HG03520 (cell line): Measurements from ENCODE around the gene ARL5A.
"Not testable (repeated sequence)": the region's sequence is repeated elsewhere in the genome, so short reads cannot be mapped to it uniquely, and the experiment has no call there.

Experiments used
- ATAC-seq: cut with Tn5 transposase; IDR thresholded peaks from one replicate; pipeline ENCODE4 v1.9.1; 2021; ENCODE audit warnings: mild to moderate bottlenecking, moderate library complexity; ENCODE audit not compliant: unreplicated experiment

The ARL5A gene

GRCh38 chr2:151828143-151828889 lies at the start of gene ARL5A:
ARL5A (minus strand) TSS chr2:151828421; CDS start chr2:151828176, 245 bp downstream.
- ATAC-seq: peak; percentile 91

GRCh38 chr2:151875631-151876030 lies 47.4 kb upstream of the ARL5A start:
- not testable (repeated sequence) for ATAC-seq

- no peak for ATAC-seq
Measured at GRCh38 chr2:151872463-151872862, 44.2 kb upstream of the ARL5A start.

GRCh38 chr2:151869291-151869690 lies 41.1 kb upstream of the ARL5A start:
- no peak for ATAC-seq

DNA sequence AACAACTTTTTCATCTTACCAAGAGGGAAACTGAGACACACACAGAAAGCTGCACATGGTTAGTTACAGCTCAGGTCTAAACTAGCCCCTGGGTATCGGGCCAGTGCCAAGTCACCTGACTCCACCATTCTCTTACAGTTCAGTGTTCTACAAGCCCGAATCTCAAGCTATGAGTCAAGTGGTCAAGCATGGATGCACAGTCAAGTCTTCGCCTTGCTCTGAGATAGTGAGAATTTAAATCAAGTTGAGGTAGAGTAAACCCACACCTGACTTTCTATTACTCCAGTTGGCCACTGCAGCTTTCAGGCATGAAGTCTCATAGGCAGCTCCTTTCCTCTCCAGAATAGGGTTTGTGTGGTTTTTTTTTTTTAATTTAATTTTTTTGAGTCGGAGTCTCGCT lies 34.5 kb upstream of the ARL5A start:
- peak; percentile 98 for ATAC-seq

DNA sequence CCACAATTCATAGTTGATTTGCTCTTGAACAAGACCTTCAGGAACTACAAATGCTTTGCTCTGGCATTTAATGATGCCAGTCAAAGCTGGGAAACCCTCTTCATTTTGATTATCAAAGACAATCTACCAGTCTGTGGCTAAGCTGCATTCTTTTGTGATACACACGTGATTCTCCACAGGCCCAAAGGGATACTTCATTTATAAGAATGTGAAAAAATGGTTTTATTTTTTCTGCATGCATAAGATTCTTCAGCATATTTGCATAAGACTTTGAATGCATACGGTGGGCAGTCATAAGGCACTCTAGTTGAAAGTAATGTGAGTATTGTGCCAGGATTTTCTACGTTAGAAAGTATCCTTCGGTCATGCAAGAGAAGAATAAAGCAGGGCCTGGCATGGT lies 33.0 kb upstream of the ARL5A start:
- no peak for ATAC-seq

GRCh38 chr2:151860613-151861146 lies 32.5 kb upstream of the ARL5A start:
- ATAC-seq: no peak

- no peak for ATAC-seq
Measured at GRCh38 chr2:151860210-151860609, 32.0 kb upstream of the ARL5A start.

DNA sequence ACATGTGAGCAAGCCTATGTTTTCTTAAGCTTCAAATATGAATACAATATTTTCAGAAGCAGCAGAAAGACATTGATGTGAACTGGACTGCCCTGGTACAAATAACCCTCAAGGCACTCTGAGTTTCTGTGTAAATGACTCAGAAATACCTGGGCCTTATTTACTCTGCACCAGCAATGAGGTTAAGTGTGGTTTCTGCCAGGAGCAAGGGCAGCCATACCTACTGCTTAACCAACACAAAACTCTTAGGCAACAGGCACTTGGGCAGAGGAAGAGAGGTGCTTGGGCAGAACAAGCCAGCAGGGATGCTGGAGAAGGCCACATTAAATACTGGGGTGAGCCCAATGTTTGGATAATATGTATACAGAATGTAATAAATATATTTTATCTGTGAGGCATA lies 29.4 kb upstream of the ARL5A start:
- ATAC-seq: no peak

DNA sequence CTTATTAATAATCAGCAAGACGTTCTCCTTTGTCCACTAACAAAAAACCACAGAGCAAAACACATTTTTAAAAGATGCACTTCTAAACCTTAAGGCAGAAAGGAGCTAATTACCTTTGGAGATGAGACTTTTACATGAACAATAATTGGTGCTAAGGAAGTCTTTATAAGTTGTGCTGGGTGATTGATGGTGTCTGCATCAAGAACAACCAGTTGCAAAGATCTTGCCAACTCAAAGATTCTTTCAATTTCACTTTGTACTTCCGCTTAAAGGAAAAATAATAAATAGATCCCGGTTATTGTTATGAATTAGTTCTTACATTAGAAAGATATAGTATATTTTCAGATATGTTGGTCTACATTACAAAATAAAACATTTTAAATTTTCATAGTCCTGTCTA lies 26.9 kb upstream of the ARL5A start:
- ATAC-seq: no peak

DNA sequence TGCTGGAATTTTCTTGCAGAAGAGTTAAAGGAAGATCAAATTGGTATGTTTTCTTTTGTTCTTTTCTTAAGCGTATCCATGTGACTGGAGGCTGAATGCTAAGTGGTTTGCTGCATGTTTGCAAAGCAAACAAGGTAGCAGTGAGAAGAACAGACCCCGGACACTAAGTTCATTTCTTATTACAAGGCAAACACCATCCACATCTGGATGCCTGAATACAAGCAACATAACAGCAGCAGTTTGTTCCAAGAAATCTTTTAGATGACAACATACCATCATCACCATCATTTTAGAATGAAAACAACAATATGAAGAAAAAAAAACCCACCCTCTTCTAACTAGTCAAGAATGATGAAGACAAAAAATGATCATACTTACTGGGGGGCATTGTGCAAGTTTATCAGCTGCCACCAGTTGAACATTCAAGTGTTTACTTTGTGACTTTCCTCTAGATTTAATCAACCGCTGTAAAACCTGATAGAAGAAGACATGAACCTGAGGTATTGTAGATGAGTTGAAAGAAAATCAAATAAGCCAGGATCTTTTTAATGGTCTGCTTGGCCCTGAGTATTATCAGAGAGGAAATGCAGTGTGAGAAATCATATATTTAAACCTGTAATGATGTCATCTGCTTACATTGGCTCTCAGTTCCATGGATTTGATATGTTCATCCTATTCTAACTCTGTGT lies 25.0 kb upstream of the ARL5A start:
- ATAC-seq: no peak

- no peak for ATAC-seq
Measured at GRCh38 chr2:151852260-151853069, 24.2 kb upstream of the ARL5A start.

- no peak for ATAC-seq
Measured at GRCh38 chr2:151851761-151852160, 23.5 kb upstream of the ARL5A start.

- ATAC-seq: no peak
Measured at GRCh38 chr2:151849413-151850010, 21.3 kb upstream of the ARL5A start.

GRCh38 chr2:151845884-151846283 lies 17.7 kb upstream of the ARL5A start:
- ATAC-seq: peak; percentile 47

DNA sequence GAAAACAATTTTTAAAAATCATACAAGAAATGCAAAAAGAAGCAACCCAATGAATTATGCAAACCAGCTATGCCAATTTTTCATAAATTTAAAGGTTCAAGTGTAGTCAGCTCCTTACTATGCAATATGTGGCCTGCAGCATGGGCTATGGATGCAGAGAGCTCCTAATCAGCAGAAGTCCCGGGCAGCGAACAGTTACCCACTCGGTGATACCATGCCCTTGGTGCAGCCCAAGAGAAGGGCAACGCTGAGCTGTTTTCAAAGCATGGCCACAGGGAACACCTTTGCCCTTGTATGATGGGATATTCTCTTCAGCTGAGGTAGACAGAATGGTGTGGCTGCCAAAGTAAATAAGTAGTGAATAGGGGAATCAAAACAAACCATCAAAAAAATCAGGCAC lies 17.3 kb upstream of the ARL5A start:
- ATAC-seq: no peak

DNA sequence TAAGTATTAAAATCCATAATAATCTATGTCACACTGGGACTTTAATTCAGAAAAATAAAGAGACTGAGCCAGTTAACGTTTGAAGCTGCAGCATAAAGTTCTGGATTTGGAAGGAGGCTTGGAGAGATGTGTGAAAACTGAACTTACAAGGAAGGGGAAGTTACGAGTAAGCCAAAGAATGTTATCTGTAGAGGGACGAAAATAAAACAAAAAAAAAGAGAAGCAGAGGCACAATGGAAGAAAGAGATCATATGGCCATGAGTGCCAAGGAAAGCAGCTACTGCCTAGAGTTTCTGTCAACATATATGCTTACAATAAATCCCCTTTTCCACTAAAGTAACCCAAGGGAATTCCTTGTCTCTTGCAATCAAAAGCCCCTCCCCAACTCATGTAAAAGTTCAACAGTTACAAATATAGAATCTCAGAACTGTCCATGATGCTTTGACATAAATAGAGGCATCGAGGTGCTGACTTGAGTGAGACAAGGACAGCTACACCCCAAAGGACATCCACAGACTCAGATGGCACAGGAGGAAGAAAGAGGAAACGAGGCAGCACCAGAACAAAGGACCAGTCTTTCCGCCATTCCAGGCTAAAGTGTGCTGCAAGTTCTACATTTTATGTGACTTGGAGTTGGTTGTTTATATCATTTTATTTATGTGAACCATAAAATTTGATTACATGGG lies 16.1 kb upstream of the ARL5A start:
- ATAC-seq: no peak

DNA sequence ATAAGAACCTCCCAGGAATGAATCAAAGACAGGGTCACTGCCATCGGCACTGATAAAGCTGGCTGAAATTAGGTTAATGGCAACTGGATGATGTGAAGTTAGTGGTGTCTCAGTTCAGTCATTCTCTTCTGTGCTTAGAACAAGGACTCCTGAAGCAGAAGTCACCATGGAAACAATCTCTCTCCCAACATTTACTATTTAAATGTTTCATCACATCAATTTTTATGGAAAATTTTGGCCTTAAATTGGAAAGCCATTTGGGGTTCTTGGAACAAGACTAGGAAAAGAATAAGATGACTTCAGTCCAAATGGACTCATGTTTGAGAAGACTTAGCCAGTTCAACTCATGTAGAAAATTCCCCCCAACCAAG lies 15.5 kb upstream of the ARL5A start:
- no peak for ATAC-seq

DNA sequence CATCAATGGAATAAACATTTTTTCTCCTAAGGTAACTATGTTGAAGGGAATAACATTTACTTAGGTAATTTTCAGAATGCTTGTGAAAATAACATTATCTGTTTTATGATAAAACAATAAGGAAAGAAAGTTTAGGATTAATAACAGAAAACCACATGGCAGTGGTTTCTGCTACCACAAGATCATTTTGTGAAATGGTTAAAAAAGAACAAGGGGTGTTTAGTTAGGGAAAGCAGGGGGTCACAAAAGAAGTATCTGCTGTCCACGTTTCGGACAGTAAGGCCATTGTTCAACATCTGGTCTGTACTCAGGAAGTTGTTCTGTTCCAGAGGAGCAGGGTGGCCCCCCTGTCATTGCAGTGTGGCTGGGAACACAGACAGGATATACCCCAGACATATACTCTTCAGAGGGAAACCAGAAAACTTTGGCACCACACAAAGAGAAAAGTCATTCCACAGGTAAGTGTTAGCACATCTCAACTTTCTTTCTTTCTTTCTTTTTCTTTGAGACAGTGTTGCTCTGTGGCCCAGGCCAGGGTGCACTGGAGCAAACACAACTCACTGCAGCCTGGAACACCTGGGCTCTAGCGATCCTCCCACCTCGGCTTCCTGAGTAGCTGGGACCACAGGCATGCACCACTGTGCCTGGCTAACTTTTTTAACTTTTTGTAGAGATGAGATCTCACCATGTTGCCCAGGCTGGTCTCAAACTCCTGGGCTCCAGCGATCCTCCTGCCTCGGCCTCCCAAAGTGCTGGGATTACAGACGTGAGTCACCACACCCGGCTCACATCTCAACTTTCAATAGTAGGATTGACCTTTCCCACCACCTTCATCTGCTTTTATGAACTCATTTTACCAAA lies 14.8 kb upstream of the ARL5A start:
- ATAC-seq: no peak

DNA sequence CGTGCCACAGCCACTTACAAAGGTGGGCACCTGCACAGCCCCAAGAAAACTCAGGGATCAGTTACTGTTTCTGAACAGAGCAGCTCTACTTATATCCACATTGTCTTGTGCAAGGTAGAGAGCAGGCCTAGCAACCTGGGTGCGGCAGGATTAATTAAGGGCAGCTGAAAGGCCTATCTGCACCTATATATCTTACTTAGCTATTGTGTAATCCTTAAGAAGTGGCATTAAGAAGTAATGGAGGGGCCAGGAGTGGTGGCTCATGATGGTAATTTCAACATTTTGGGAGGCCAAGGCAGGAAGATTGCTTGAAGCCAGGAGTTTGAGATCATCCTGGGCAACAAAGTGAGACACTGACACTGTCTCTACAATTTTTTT lies 12.8 kb upstream of the ARL5A start:
- no peak for ATAC-seq
